H9 (cell line): Measurements from ENCODE around the gene DLG2. TPM values are rescaled to one million over a fixed set of nuclear protein-coding genes. Genes with fewer than 3 reads are reported as not detected.

Experiments used
- DNase-seq: peaks from one replicate; pipeline ENCODE4 v3.0.0-alpha.2; 2017
- H2AFZ ChIP-seq: one replicate; pipeline ENCODE4 v1.6.1; 2013; ENCODE audit warnings: mild to moderate bottlenecking, low read length, control low read depth, moderate library complexity
- H2AK5ac ChIP-seq: 2 replicates; pipeline ENCODE4 v1.6.1; 2013; ENCODE audit warnings: low read length, control low read depth, mixed read lengths; ENCODE audit not compliant: insufficient read length
- H2BK120ac ChIP-seq: one replicate; pipeline ENCODE4 v1.6.1; 2013; ENCODE audit warnings: low read depth, mild to moderate bottlenecking, low read length, control low read depth, inconsistent platforms; ENCODE audit not compliant: poor library complexity, severe bottlenecking
- H2BK12ac ChIP-seq: 2 replicates; pipeline ENCODE4 v1.6.1; 2013; ENCODE audit warnings: low read length, control low read depth, mixed read lengths, low read depth; ENCODE audit not compliant: insufficient read length
- H2BK15ac ChIP-seq: 2 replicates; pipeline ENCODE4 v1.6.1; 2013; ENCODE audit warnings: low read depth, low read length, control low read depth
- H2BK20ac ChIP-seq: one replicate; pipeline ENCODE4 v1.6.1; 2013; ENCODE audit warnings: low read depth, mild to moderate bottlenecking, low read length, control low read depth, inconsistent platforms; ENCODE audit not compliant: poor library complexity, severe bottlenecking
- H2BK5ac ChIP-seq: 2 replicates; pipeline ENCODE4 v1.6.1; 2013; ENCODE audit warnings: low read length, control low read depth, mixed read lengths; ENCODE audit not compliant: insufficient read length
- H3K14ac ChIP-seq: 2 replicates; pipeline ENCODE4 v1.6.1; 2013; ENCODE audit warnings: low read length, control low read depth; ENCODE audit not compliant: insufficient read depth
- H3K18ac ChIP-seq: 2 replicates; pipeline ENCODE4 v1.6.1; 2013; ENCODE audit warnings: low read depth, mild to moderate bottlenecking, mixed read lengths, low read length, control low read depth; ENCODE audit not compliant: insufficient read length
- H3K23ac ChIP-seq: 2 replicates; pipeline ENCODE4 v1.6.1; 2013; ENCODE audit warnings: low read length, control low read depth, mixed read lengths, low read depth; ENCODE audit not compliant: insufficient read length
- H3K23me2 ChIP-seq: 2 replicates; pipeline ENCODE4 v1.6.1; 2013; ENCODE audit warnings: low read depth, mild to moderate bottlenecking, mixed read lengths, low read length, control low read depth; ENCODE audit not compliant: insufficient read length, poor library complexity, severe bottlenecking
- H3K27ac ChIP-seq: 2 replicates; pipeline ENCODE4 v1.5.1; 2013; ENCODE audit warnings: low read length, control low read depth, mixed read lengths, low read depth; ENCODE audit not compliant: insufficient read length
- H3K27me3 ChIP-seq: 2 replicates; pipeline ENCODE4 v1.6.1; 2013; ENCODE audit warnings: low read length, control low read depth, inconsistent platforms; ENCODE audit not compliant: insufficient read depth
- H3K4ac ChIP-seq: 2 replicates; pipeline ENCODE4 v1.6.1; 2013; ENCODE audit warnings: low read depth, mild to moderate bottlenecking, control low read depth, inconsistent platforms, low read length, moderate library complexity
- H3K4me1 ChIP-seq: 2 replicates; pipeline ENCODE4 v1.6.1; 2013; ENCODE audit warnings: low read length, control low read depth, inconsistent platforms; ENCODE audit not compliant: insufficient read depth
- H3K4me2 ChIP-seq: 2 replicates; pipeline ENCODE4 v1.6.1; 2013; ENCODE audit warnings: low read length, control low read depth, mixed read lengths; ENCODE audit not compliant: insufficient read length, insufficient read depth
- H3K56ac ChIP-seq: 2 replicates; pipeline ENCODE4 v1.6.1; 2013; ENCODE audit warnings: low read depth, mild to moderate bottlenecking, mixed read lengths, low read length, control low read depth; ENCODE audit not compliant: insufficient read length
- H3K79me1 ChIP-seq: 2 replicates; pipeline ENCODE4 v1.6.1; 2013; ENCODE audit warnings: low read depth, mild to moderate bottlenecking, moderate library complexity, low read length, control low read depth, inconsistent platforms; ENCODE audit not compliant: insufficient read depth, poor library complexity, severe bottlenecking
- H3K79me2 ChIP-seq: 2 replicates; pipeline ENCODE4 v1.6.1; 2013; ENCODE audit warnings: low read length, control low read depth, inconsistent platforms; ENCODE audit not compliant: insufficient read depth
- H3K9ac ChIP-seq: 2 replicates; pipeline ENCODE4 v1.6.1; 2013; ENCODE audit warnings: low read length, control low read depth, mixed read lengths; ENCODE audit not compliant: insufficient read length; ENCODE audit errors: extremely low read depth
- H3K9me3 ChIP-seq: one replicate; pipeline ENCODE4 v1.6.1; 2013; ENCODE audit warnings: low read depth, low read length, inconsistent platforms; ENCODE audit not compliant: control insufficient read depth
- H3T11ph ChIP-seq: one replicate; pipeline ENCODE4 v1.6.1; 2013; ENCODE audit warnings: mild to moderate bottlenecking, low read length, control low read depth, inconsistent platforms
- H4K20me1 ChIP-seq: one replicate; pipeline ENCODE4 v1.6.1; 2013; ENCODE audit not compliant: control insufficient read depth, insufficient read length, insufficient read depth
- H4K5ac ChIP-seq: 2 replicates; pipeline ENCODE4 v1.6.1; 2013; ENCODE audit warnings: low read depth, mild to moderate bottlenecking, mixed read lengths, low read length, control low read depth; ENCODE audit not compliant: insufficient read length
- H4K8ac ChIP-seq: replicated peaks from 2 replicates; pipeline ENCODE4 v1.6.1; 2013; ENCODE audit warnings: low read length, control low read depth, mixed read lengths, low read depth; ENCODE audit not compliant: insufficient read length
- H4K91ac ChIP-seq: 2 replicates; pipeline ENCODE4 v1.6.1; 2013; ENCODE audit warnings: low read depth, mild to moderate bottlenecking, moderate library complexity, mixed read lengths, low read length, control low read depth; ENCODE audit not compliant: insufficient read length
- H3K27ac Mint-ChIP-seq, 3 experiments: 2 replicates in 2 of 3; 3 replicates in 1 of 3; pipeline ENCODE4 v1.8.0; 2020 to 2021; ENCODE audit warnings: mixed read lengths in 3 of 3, mild to moderate bottlenecking in 1 of 3, moderate library complexity in 1 of 3
- H3K27me3 Mint-ChIP-seq: 2 replicates; pipeline ENCODE4 v1.8.0; 2021; ENCODE audit warnings: low read depth, mild to moderate bottlenecking, moderate library complexity, mixed read lengths
- H3K36me3 Mint-ChIP-seq, 3 experiments: 2 replicates in 2 of 3; 3 replicates in 1 of 3; pipeline ENCODE4 v1.8.0; 2020 to 2021; ENCODE audit warnings: low read depth in 3 of 3, mixed read lengths in 3 of 3; ENCODE audit not compliant: insufficient read depth in 1 of 3
- H3K4me1 Mint-ChIP-seq, 2 experiments: 2 replicates each; pipeline ENCODE4 v1.8.0; 2020; ENCODE audit warnings: mixed read lengths in 2 of 2
- H3K4me3 Mint-ChIP-seq, 2 experiments: 2 replicates in 1 of 2; 3 replicates in 1 of 2; pipeline ENCODE4 v1.8.0; 2020 to 2021; ENCODE audit warnings: mild to moderate bottlenecking in 2 of 2, mixed read lengths in 2 of 2, moderate library complexity in 1 of 2
- H3K9me3 Mint-ChIP-seq, 2 experiments: 2 replicates in 1 of 2; 3 replicates in 1 of 2; pipeline ENCODE4 v1.8.0; 2020; ENCODE audit warnings: mild to moderate bottlenecking in 2 of 2, mixed read lengths in 2 of 2, moderate library complexity in 1 of 2
- WGBS: extraction: QIAGEN DNeasy Blood & Tissue Kit; methylation state at CpG from one replicate; pipeline ENCODE4 v1.1.7; 2013; ENCODE audit warnings: missing lambda C conversion rate, low lambda C conversion rate, mixed read lengths; ENCODE audit not compliant: insufficient read length; ENCODE audit errors: extremely low coverage; 5-methylcytosine and 5-hydroxymethylcytosine counted together
- total RNA-seq: library from RNA; stranded (reverse); gene quantifications from 2 replicates; pipeline ENCODE4 v1.2.1, GENCODE V29; 2021
- TF ChIP-seq, protein P1 (sequence below): fragments of 200-600 bp; sonication (generic); conservative IDR thresholded peaks from 3 replicates; pipeline ENCODE4 v1.8.0; 2021; ENCODE audit warnings: antibody characterized with exemption, mild to moderate bottlenecking

DLG2 gene
- total RNA-seq, 1 experiment from 2014 or later: 8.0 TPM

DNA sequence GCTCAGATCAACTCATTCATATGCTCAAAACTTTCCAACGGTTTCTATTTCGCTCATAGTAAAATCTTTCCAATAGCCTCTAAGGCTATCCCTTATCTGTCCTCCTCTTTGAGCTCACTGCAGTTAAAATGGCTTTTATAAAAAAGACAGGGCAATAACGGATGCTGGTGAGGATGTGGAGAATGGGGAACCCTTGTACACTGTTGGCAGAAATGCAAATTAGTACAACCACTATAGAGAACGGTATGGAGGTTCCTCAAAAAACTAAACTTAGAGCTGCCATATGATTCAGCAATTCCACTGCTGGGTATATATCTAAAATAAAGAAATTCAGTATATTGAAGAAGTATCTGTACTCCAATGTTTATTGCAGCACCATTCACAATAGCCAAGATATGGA is 345.6 kb downstream of the DLG2 start:
- H3K79me2 ChIP-seq: no peaks in the 10 kb centered on the region
- H3K14ac ChIP-seq: no peak overlapping the region
- H3K56ac ChIP-seq: no peak overlapping the region
- H3K4me2 ChIP-seq: no peak overlapping the region
- H3K9me3 Mint-ChIP-seq: no peaks in the 10 kb centered on the region
- TF ChIP-seq, protein P1, sequence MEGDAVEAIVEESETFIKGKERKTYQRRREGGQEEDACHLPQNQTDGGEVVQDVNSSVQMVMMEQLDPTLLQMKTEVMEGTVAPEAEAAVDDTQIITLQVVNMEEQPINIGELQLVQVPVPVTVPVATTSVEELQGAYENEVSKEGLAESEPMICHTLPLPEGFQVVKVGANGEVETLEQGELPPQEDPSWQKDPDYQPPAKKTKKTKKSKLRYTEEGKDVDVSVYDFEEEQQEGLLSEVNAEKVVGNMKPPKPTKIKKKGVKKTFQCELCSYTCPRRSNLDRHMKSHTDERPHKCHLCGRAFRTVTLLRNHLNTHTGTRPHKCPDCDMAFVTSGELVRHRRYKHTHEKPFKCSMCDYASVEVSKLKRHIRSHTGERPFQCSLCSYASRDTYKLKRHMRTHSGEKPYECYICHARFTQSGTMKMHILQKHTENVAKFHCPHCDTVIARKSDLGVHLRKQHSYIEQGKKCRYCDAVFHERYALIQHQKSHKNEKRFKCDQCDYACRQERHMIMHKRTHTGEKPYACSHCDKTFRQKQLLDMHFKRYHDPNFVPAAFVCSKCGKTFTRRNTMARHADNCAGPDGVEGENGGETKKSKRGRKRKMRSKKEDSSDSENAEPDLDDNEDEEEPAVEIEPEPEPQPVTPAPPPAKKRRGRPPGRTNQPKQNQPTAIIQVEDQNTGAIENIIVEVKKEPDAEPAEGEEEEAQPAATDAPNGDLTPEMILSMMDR: no peak
- no peak overlapping the region for H3K9ac ChIP-seq
- H2BK5ac ChIP-seq: no peak overlapping the region
- H3K18ac ChIP-seq: no peak overlapping the region
- no peak overlapping the region for H2BK12ac ChIP-seq
- no CpG with 5 or more reads among the region's 4 CpGs for WGBS
- H3K27me3 ChIP-seq: no peaks in the 10 kb centered on the region
- no peaks in the 10 kb centered on the region; a peak in 1 of 7 replicates for H3K36me3 Mint-ChIP-seq
- no peaks in the 10 kb centered on the region for H3K27me3 Mint-ChIP-seq
- no peak overlapping the region for H4K91ac ChIP-seq
- H3K27ac Mint-ChIP-seq: no peak overlapping the region
- no peak overlapping the region for H4K8ac ChIP-seq
- no peaks in the 10 kb centered on the region for H3K79me1 ChIP-seq
- no peak overlapping the region for H2BK15ac ChIP-seq
- no peak overlapping the region for H3K4ac ChIP-seq
- no peaks in the 10 kb centered on the region for H3K23me2 ChIP-seq
- H3K9me3 ChIP-seq: no peaks in the 10 kb centered on the region
- no peak overlapping the region for H2AFZ ChIP-seq
- no peak overlapping the region for H2BK120ac ChIP-seq
- H4K5ac ChIP-seq: no peak overlapping the region
- H2BK20ac ChIP-seq: no peak overlapping the region
- DNase-seq: no peak
- no peak overlapping the region for H3K4me3 Mint-ChIP-seq
- H3K4me1 Mint-ChIP-seq: peaks cover 13 to 18% of the 10 kb centered on the region in 2 experiments
- no peaks in the 10 kb centered on the region for H3K4me1 ChIP-seq
- no peaks in the 10 kb centered on the region for H4K20me1 ChIP-seq
- no peak overlapping the region for H3T11ph ChIP-seq
- H2AK5ac ChIP-seq: no peak overlapping the region
- no peak overlapping the region for H3K23ac ChIP-seq
- no peak overlapping the region for H3K27ac ChIP-seq
